Smooth muscle cell (in vitro differentiated cells): ENCODE results near the gene DLG2. TPM values are rescaled to one million over a fixed set of nuclear protein-coding genes. Genes with fewer than 3 reads are reported as not detected.

ENCODE experiments used
- DNase-seq: peaks from one replicate; lab custom pipeline; 2025; ENCODE audit not compliant: unreplicated experiment; lab: John Stamatoyannopoulos, UW
- H2AFZ ChIP-seq: fragments of 200-600 bp; sonication (generic); 2 replicates; pipeline ENCODE4 v1.6.0; 2016; ENCODE audit warnings: antibody characterized with exemption, low read depth, mild to moderate bottlenecking
- H3F3A ChIP-seq: fragments of 200-600 bp; sonication (generic); 2 replicates; pipeline ENCODE4 v1.6.0; 2017; ENCODE audit warnings: antibody characterized with exemption, low read depth
- H3K27ac ChIP-seq: fragments of 200-600 bp; sonication (generic); 2 replicates; pipeline ENCODE4 v1.5.1; 2016; ENCODE audit warnings: low read depth, mild to moderate bottlenecking
- H3K27me3 ChIP-seq: fragments of 200-600 bp; sonication (generic); 2 replicates; pipeline ENCODE4 v1.6.1; 2016; ENCODE audit warnings: low read depth, mild to moderate bottlenecking
- H3K36me3 ChIP-seq: fragments of 200-600 bp; sonication (generic); 2 replicates; pipeline ENCODE4 v1.5.1; 2016; ENCODE audit warnings: low read depth
- H3K4me1 ChIP-seq: fragments of 200-600 bp; sonication (generic); 2 replicates; pipeline ENCODE4 v1.5.1; 2016; ENCODE audit warnings: low read depth
- H3K4me2 ChIP-seq: fragments of 200-600 bp; sonication (generic); 2 replicates; pipeline ENCODE4 v1.6.0; 2016; ENCODE audit warnings: mild to moderate bottlenecking
- H3K4me3 ChIP-seq: fragments of 200-600 bp; sonication (generic); 2 replicates; pipeline ENCODE4 v1.5.1; 2016; ENCODE audit warnings: mild to moderate bottlenecking
- H3K79me2 ChIP-seq: fragments of 200-600 bp; sonication (generic); 2 replicates; pipeline ENCODE4 v1.6.0; 2016; ENCODE audit warnings: low read depth, mild to moderate bottlenecking
- H3K9ac ChIP-seq: fragments of 200-600 bp; sonication (generic); 2 replicates; pipeline ENCODE4 v1.6.0; 2016; ENCODE audit warnings: low read depth
- H3K9me3 ChIP-seq: fragments of 200-600 bp; sonication (generic); replicated peaks from 2 replicates; pipeline ENCODE4 v1.5.1; 2016; ENCODE audit warnings: low read depth
- H4K20me1 ChIP-seq: fragments of 200-600 bp; sonication (generic); 2 replicates; pipeline ENCODE4 v1.6.0; 2016; ENCODE audit warnings: low read depth
- CTCF ChIP-seq: fragments of 200-600 bp; sonication (generic); IDR thresholded peaks from 2 replicates; pipeline ENCODE4 v1.5.1; 2017; ENCODE audit warnings: borderline replicate concordance, mild to moderate bottlenecking, antibody characterized with exemption; ENCODE audit not compliant: insufficient read depth, poor library complexity, severe bottlenecking
- WGBS: methylation state at CpG from one replicate; pipeline ENCODE4 v1.1.7; 2016; ENCODE audit warnings: low lambda C conversion rate; 5-methylcytosine and 5-hydroxymethylcytosine counted together
- polyA plus RNA-seq: library from polyadenylated mRNA; unstranded; fragments of >200 nt; fragmentation: Nextera tagmentation; extraction: Ambion mirVana; gene quantifications from 2 replicates; pipeline ENCODE4 v1.2.1, GENCODE V29; 2016
- total RNA-seq: library from RNA; depleted of rRNA; stranded (reverse); fragments of >200 nt; gene quantifications from 2 replicates; pipeline ENCODE4 v1.2.3, GENCODE V29; 2014

The DLG2 gene
- total and polyA plus RNA-seq, 2 experiments from 2014 or later, result 0.74 to 1.1 TPM

- no peaks in the 10 kb centered on the region for H3K4me1 ChIP-seq
- no peaks in the 10 kb centered on the region for H3F3A ChIP-seq
- no peaks in the 10 kb centered on the region for H4K20me1 ChIP-seq
- H3K9me3 ChIP-seq, result no peaks in the 10 kb centered on the region
- TF ChIP-seq CTCF, result no peak
- no peak overlapping the region for H3K4me3 ChIP-seq
- DNase-seq, result no peak
- no peaks in the 10 kb centered on the region for H3K79me2 ChIP-seq
- no peaks in the 10 kb centered on the region for H3K36me3 ChIP-seq
- no peak overlapping the region for H3K4me2 ChIP-seq
- H2AFZ ChIP-seq, result no peak overlapping the region
- H3K27me3 ChIP-seq, result no peaks in the 10 kb centered on the region
- no peak overlapping the region for H3K27ac ChIP-seq
- H3K9ac ChIP-seq, result no peak overlapping the region
Measured at GRCh38 chr11:84522331-84522730, 1104.8 kb downstream of the DLG2 start.

DNA sequence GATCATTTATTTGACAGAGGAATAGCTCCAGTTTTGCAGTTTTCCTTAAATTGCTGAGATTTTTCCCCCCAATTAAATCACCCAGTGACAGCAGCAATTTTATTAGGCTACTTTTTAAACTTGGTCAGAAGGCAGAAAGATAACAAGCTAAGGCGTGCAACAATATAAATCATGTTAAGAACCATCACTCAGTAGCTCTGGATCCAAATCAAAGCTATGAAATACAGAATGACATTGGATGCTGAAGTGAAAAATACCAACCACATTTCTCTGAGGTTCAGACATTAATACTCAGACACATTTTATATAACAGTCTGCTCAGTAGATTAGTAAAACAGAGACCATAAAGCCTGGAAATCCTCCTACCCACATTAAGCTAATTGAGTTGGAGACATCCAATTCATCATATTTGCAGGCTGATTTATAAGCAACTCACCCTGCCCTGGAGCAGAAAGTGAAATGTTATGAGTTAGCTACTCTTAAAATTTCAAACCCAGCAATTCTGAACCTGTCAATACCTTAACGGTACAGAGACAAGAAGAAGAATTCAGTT is 1108.4 kb downstream of the DLG2 start:
- WGBS, result 70% methylated on average over 2 of the region's 2 CpGs
- no peak for TF ChIP-seq CTCF
- H3K36me3 ChIP-seq, result no peaks in the 10 kb centered on the region
- H4K20me1 ChIP-seq, result no peaks in the 10 kb centered on the region
- no peak overlapping the region for H3K4me3 ChIP-seq
- no peaks in the 10 kb centered on the region for H3F3A ChIP-seq
- no peak overlapping the region for H3K4me2 ChIP-seq
- DNase-seq, result no peak
- H3K27ac ChIP-seq, result no peak overlapping the region
- H3K4me1 ChIP-seq, result no peaks in the 10 kb centered on the region
- H2AFZ ChIP-seq, result no peak overlapping the region
- H3K79me2 ChIP-seq, result no peaks in the 10 kb centered on the region
- H3K9me3 ChIP-seq, result no peaks in the 10 kb centered on the region
- no peaks in the 10 kb centered on the region for H3K27me3 ChIP-seq
- no peak overlapping the region for H3K9ac ChIP-seq

DNA sequence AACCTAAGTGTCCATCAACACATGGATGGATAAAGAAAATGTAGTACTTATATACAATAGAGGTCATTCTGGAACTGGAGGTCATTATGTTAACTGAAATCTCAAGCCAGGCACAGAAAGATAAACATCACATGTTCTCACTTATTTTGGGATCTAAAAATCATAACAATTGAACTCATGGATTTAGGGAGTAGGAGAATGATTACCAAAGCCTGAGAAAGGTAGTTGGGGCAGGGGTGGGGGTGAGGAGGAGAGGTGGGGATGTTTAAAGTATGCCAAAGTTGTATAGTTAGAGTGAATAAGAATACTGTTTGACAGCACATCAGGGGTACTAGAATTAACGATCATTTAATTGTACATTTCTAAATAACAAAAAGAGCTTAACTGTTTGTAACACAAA is 1112.7 kb downstream of the DLG2 start:
- H3K79me2 ChIP-seq, result no peaks in the 10 kb centered on the region
- no peak overlapping the region for H3K4me3 ChIP-seq
- no peaks in the 10 kb centered on the region for H3K9me3 ChIP-seq
- no peaks in the 10 kb centered on the region for H3K36me3 ChIP-seq
- TF ChIP-seq CTCF, result no peak
- H2AFZ ChIP-seq, result no peak overlapping the region
- no peaks in the 10 kb centered on the region for H3K27me3 ChIP-seq
- 80% methylated on average over 1 of the region's 1 CpG for WGBS
- no peaks in the 10 kb centered on the region for H4K20me1 ChIP-seq
- H3K4me1 ChIP-seq, result no peaks in the 10 kb centered on the region
- no peak overlapping the region for H3K4me2 ChIP-seq
- no peak for DNase-seq
- no peak overlapping the region for H3K9ac ChIP-seq
- no peaks in the 10 kb centered on the region for H3F3A ChIP-seq
- no peak overlapping the region for H3K27ac ChIP-seq

DNA sequence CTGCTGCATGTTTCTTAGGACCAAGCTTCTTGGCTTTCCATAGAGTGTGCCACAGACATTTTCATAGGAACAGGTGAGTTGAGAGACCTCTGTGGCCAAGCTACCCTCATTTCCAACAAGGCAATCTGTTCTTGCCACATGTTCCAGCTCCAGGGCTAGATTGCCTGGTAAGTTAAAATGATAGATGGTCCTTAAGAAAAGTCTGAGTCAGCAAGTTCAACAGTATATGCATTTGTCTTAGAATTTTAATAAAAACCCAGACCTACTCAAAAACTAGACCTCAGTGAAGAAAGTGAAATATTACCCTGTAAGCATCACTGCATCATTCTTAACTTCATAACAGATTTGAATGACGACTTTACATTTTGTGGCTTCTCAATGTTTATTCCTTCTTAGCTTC is 1123.6 kb downstream of the DLG2 start:
- Histone ChIP-seq H3K27ac (no peak overlapping the region), H3K9me3 (no peaks in the 10 kb centered on the region), H2AFZ (no peak overlapping the region), H3K9ac (no peak overlapping the region), H3K79me2 (no peaks in the 10 kb centered on the region), H3K4me2 (no peak overlapping the region), H3K4me3 (no peak overlapping the region), H3K4me1 (no peaks in the 10 kb centered on the region), H3K36me3 (no peaks in the 10 kb centered on the region), H4K20me1 (no peaks in the 10 kb centered on the region), H3K27me3 (peaks cover 21% of the 10 kb centered on the region), H3F3A (no peaks in the 10 kb centered on the region)
- WGBS, result 75% methylated on average over 1 of the region's 1 CpG
- TF ChIP-seq CTCF, result no peak
- DNase-seq, result no peak
